K562 (cell line): ENCODE measurements around the gene HS3ST3A1. TPM values are rescaled to one million over a fixed set of nuclear protein-coding genes. Genes with fewer than 3 reads are reported as not detected.
"Not testable (repeated sequence)": the region's sequence is repeated elsewhere in the genome, so short reads cannot be mapped to it uniquely, and the experiment has no call there.

ENCODE experiments used
- ATAC-seq: fragments of 200-7000 bp; cut with Tn5 transposase; 3 replicates; pipeline ENCODE4 v1.9.1; 2020; ENCODE audit warnings: moderate library complexity
- BruUV-seq: library from RNA; stranded (reverse); fragments of 400-500 nt; replicated peaks from 2 replicates; lab custom pipeline; 2021; lab: Mats Ljungman, UMichigan
- CTCF ChIA-PET: fragments of 300-600 bp; formaldehyde crosslinking; extraction: SDS; loops from one replicate; lab custom pipeline; 2021; ENCODE audit warnings: low intra/inter-chr PET ratio; lab: Yijun Ruan, JAX
- POLR2A ChIA-PET: fragments of 300-600, 350-650 bp; sonication (Branson Sonifier 250); formaldehyde crosslinking; extraction: SDS; loops from one replicate; lab custom pipeline; 2021; ENCODE audit warnings: antibody characterized with exemption, inconsistent platforms; lab: Yijun Ruan, JAX
- DNase-seq, 4 experiments: peaks; one replicate each; pipeline versions ENCODE4 v3.0.0 to v3.0.0-alpha.2; 2011 to 2018; ENCODE audit warnings: low spot score in 3 of 4, mixed read lengths in 3 of 4; ENCODE audit errors: extremely low read depth in 1 of 4
- FAIRE-seq: peaks from 2 replicates; lab custom pipeline; 2011; peaks lifted over from hg19 to GRCh38; lab: Jason Lieb, UNC
- H2AFZ ChIP-seq: 2 replicates; pipeline ENCODE4 v1.6.0; 2011; ENCODE audit warnings: low read depth, low read length, control low read depth, inconsistent platforms
- H3K27ac ChIP-seq: fragments of 200-600 bp; 3 replicates; pipeline ENCODE4 v1.8.0; 2011; ENCODE audit warnings: low read depth, mild to moderate bottlenecking, control low read depth, inconsistent platforms, low read length, moderate library complexity, mixed read lengths; ENCODE audit errors: extremely low read depth
- H3K27me3 ChIP-seq, 2 experiments: fragments of 300-600 bp in 1 of 2; 2 replicates in 1 of 2; 3 replicates in 1 of 2; pipeline versions ENCODE4 v1.6.0 to v1.8.0; 2011; ENCODE audit warnings: inconsistent platforms in 2 of 2, low read length in 2 of 2, mild to moderate bottlenecking in 1 of 2, mixed read lengths in 1 of 2, moderate library complexity in 1 of 2; ENCODE audit not compliant: control insufficient read depth in 2 of 2, insufficient read depth in 2 of 2
- H3K36me3 ChIP-seq: fragments of 300-600 bp; 3 replicates; pipeline ENCODE4 v1.8.0; 2011; ENCODE audit warnings: mild to moderate bottlenecking, low read length, inconsistent platforms; ENCODE audit not compliant: control insufficient read depth, insufficient read depth
- H3K4me1 ChIP-seq, 2 experiments: fragments of 200-600 bp in 1 of 2; replicated peaks in 1 of 2; 2 replicates in 1 of 2; 3 replicates in 1 of 2; pipeline versions ENCODE4 v1.5.1 to v1.8.0; 2011; ENCODE audit warnings: inconsistent platforms in 2 of 2, low read length in 2 of 2, mild to moderate bottlenecking in 1 of 2, mixed read lengths in 1 of 2, moderate library complexity in 1 of 2; ENCODE audit not compliant: control insufficient read depth in 2 of 2, insufficient read depth in 2 of 2
- H3K4me2 ChIP-seq: 2 replicates; pipeline ENCODE4 v1.6.1; 2011; ENCODE audit warnings: low read length, control low read depth, inconsistent platforms, mixed read lengths; ENCODE audit not compliant: insufficient read depth
- H3K4me3 ChIP-seq: fragments of 200-600 bp; sonication (generic), shearing (Covaris generic); 2 replicates; pipeline ENCODE4 v1.5.1; 2016; ENCODE audit warnings: control low read depth, inconsistent platforms
- H3K79me2 ChIP-seq: fragments of 200-600 bp; 3 replicates; pipeline ENCODE4 v1.8.0; 2011; ENCODE audit warnings: low read length, inconsistent platforms; ENCODE audit not compliant: control insufficient read depth, insufficient read depth
- H3K9ac ChIP-seq, 2 experiments: 2 replicates each; pipeline versions ENCODE4 v1.6.0 to v1.6.1; 2011; ENCODE audit warnings: low read depth in 2 of 2, low read length in 2 of 2, control low read depth in 1 of 2, inconsistent platforms in 1 of 2, mild to moderate bottlenecking in 1 of 2, mixed read lengths in 1 of 2; ENCODE audit not compliant: insufficient read depth in 1 of 2
- H3K9me1 ChIP-seq: one replicate; pipeline ENCODE4 v1.6.0; 2011; ENCODE audit warnings: inconsistent platforms, mild to moderate bottlenecking, low read length, moderate library complexity; ENCODE audit not compliant: control insufficient read depth, insufficient read depth
- H3K9me3 ChIP-seq: replicated peaks from 2 replicates; pipeline ENCODE4 v1.5.1; 2011; ENCODE audit warnings: low read depth, low read length, inconsistent platforms; ENCODE audit not compliant: control insufficient read depth, insufficient read depth
- H4K20me1 ChIP-seq: replicated peaks from 2 replicates; pipeline ENCODE4 v1.6.1; 2011; ENCODE audit warnings: low read length, inconsistent platforms, mixed read lengths; ENCODE audit not compliant: control insufficient read depth, insufficient read depth
- ARID4B ChIP-seq: sonication (generic); formaldehyde crosslinking; IDR thresholded peaks from 2 replicates; pipeline ENCODE4 v1.8.0; 2022; ENCODE audit warnings: mild to moderate bottlenecking, missing genetic modification reagents
- MTF1 ChIP-seq: fragments of 250-450 bp; sonication (Bioruptor Pico); IDR thresholded peaks from 2 replicates; pipeline ENCODE4 v1.9.0; 2021; ENCODE audit warnings: moderate library complexity, mild to moderate bottlenecking, inconsistent platforms, borderline replicate concordance
- ZNF699 ChIP-seq: fragments of 250-450 bp; sonication (Bioruptor Pico); IDR thresholded peaks from 2 replicates; pipeline ENCODE4 v1.8.0; 2021; ENCODE audit warnings: mild to moderate bottlenecking, moderate library complexity; ENCODE audit not compliant: insufficient replicate concordance
- WGBS: fragments of 100-300 bp; shearing (Covaris generic); methylation state at CpG from one replicate; pipeline ENCODE4 v1.1.6; 2016; ENCODE audit warnings: low coverage, mixed read lengths; ENCODE audit not compliant: insufficient coverage; ENCODE audit errors: missing lambda C conversion rate; 5-methylcytosine and 5-hydroxymethylcytosine counted together
- in situ Hi-C: fragments of 300-500 bp; cut with MboI; formaldehyde crosslinking; loops from 4 replicates; pipeline ENCODE4 v1.15.0; 2018; ENCODE audit warnings: inconsistent platforms, mixed read lengths
- intact Hi-C: fragments of 100-400 bp; cut with micrococcal nuclease; formaldehyde crosslinking; loops from 2 replicates; pipeline ENCODE4 v1.14.2; 2022
- polyA plus RNA-seq, 8 experiments: library from polyadenylated mRNA; depleted of rRNA in 4 of 8; stranded (reverse) in 5 of 8; unstranded in 3 of 8; fragments of >200 nt; fragmentation: Nextera tagmentation in 2 of 8; fragmentation: Illumina TruSeq in 1 of 8; extraction: Ambion mirVana in 2 of 8; extraction: Trizol in 1 of 8; gene quantifications; 2 replicates each; pipeline versions ENCODE4 v1.2.1 to v1.2.3, GENCODE V29; 2011 to 2014; ENCODE audit warnings: inconsistent platforms in 1 of 8, missing spikeins in 1 of 8
- total RNA-seq, 7 experiments: library from RNA; depleted of rRNA in 6 of 7; stranded (reverse); fragments of >200 nt in 6 of 7; fragmentation: Illumina TruSeq in 2 of 7; extraction: Trizol in 2 of 7; gene quantifications; 2 replicates each; pipeline versions ENCODE4 v1.2.1 to v1.2.3, GENCODE V29; 2011 to 2021; ENCODE audit warnings: low replicate concordance in 1 of 7

The HS3ST3A1 gene
- total and polyA plus RNA-seq, 9 of the 15 experiments (the other 6 are each of a cell fraction or from before 2014, with no cell fraction given), result 0.25 to 14.8 (median 2.3) TPM

GRCh38 chr17:13498184-13498583 is 103.5 kb downstream of the HS3ST3A1 start (continued):
- TF ChIP-seq MTF1 (no peak), ZNF699 (CRISPR knock-in tag) (no peak), ARID4B (CRISPR knock-in tag) (no peak)

DNA sequence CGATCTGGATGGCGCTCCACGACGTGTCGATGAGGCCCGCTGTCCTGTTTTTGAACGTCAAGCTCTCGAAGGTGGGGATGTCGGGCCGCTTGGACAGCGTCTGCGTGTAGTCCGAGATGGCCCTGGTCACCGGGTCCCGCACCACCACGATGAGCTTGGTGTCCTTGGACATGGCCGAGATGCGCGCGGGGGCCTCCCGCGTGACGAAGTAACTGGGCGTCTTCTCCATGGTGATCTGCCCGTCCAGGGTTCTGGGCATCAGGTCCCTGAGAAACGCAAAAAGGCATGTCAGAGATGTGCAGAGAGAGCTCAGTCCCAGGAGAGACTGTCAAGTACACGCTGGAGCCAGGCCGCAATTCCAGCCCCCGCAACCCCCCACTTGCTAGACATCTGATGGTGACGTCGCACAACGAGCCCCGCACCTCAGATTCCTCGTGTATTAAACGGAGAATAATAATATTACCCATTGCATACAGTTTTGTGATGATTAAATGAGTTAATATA is 105.1 kb downstream of the HS3ST3A1 start:
- DNase-seq, H3K9me3 ChIP-seq, H2AFZ ChIP-seq, H3K27me3 ChIP-seq, in situ Hi-C loops, H3K4me3 ChIP-seq, H3K9ac ChIP-seq, intact Hi-C loops, H3K4me1 ChIP-seq, ATAC-seq, H3K4me2 ChIP-seq, POLR2A ChIA-PET, H3K36me3 ChIP-seq, CTCF ChIA-PET, BruUV-seq, H3K79me2 ChIP-seq, H3K9me1 ChIP-seq, H3K27ac ChIP-seq, H4K20me1 ChIP-seq, FAIRE-seq: not testable (repeated sequence)
- 95% methylated on average over 10 of the region's 35 CpGs for WGBS
